ENCODE data around the gene LRG1. TPM values are rescaled to one million over a fixed set of nuclear protein-coding genes. Genes with fewer than 3 reads are reported as not detected.

LRG1 gene
- total and polyA plus RNA-seq, 4 donors, result 14.4 to 56.7 (median 15.6) TPM

- Histone ChIP-seq H3K9me3 (ENCODE audit: control insufficient read depth in 4 of 4, insufficient read depth in 3 of 4, low read length in 3 of 4) (no peaks in the 10 kb centered on the region), H3K4me1 (ENCODE audit: control insufficient read depth in 5 of 5, insufficient read depth in 5 of 5, low read length in 5 of 5) (no peaks in the 10 kb centered on the region), H3K27me3 (ENCODE audit: control insufficient read depth in 3 of 3, insufficient read depth in 3 of 3, low read length in 2 of 3) (no peaks in the 10 kb centered on the region), H3K9ac (ENCODE audit: insufficient read depth in 1 of 2, low read length in 2 of 2) (no peak overlapping the region), H3K4me3 (no peak overlapping the region), H3K27ac (ENCODE audit: low read depth in 1 of 2, low read length in 1 of 2) (no peak overlapping the region), H3K36me3 (ENCODE audit: control insufficient read depth in 4 of 4, insufficient read depth in 4 of 4, low read length in 4 of 4) (peaks cover 0 to 72% (median 7%) of the 10 kb centered on the region in 4 donors)
- TF ChIP-seq CTCF (IDR thresholded peaks at IDR 0.05; ENCODE audit: control extremely low read depth, extremely low read depth), result no peak
- ATAC-seq (ENCODE audit: insufficient read depth, low FRiP score), result no peak
- 92 to 95% methylated on average over 25 of the region's 25 CpGs for WGBS, 2 donors
- no peak for DNase-seq
Observed at GRCh38 chr19:4501691-4502090, 38.1 kb downstream of the LRG1 start.

- Histone ChIP-seq H3K4me3 (no peak overlapping the region), H3K4me1 (ENCODE audit: control insufficient read depth in 5 of 5, insufficient read depth in 5 of 5, low read length in 5 of 5) (no peaks in the 10 kb centered on the region), H3K9ac (ENCODE audit: insufficient read depth in 1 of 2, low read length in 2 of 2) (no peak overlapping the region), H3K27ac (ENCODE audit: low read depth in 1 of 2, low read length in 1 of 2) (no peak overlapping the region), H3K9me3 (ENCODE audit: control insufficient read depth in 4 of 4, insufficient read depth in 3 of 4, low read length in 3 of 4) (no peaks in the 10 kb centered on the region), H3K36me3 (ENCODE audit: control insufficient read depth in 4 of 4, insufficient read depth in 4 of 4, low read length in 4 of 4) (peaks cover 0 to 79% (median 6%) of the 10 kb centered on the region in 4 donors), H3K27me3 (ENCODE audit: control insufficient read depth in 3 of 3, insufficient read depth in 3 of 3, low read length in 2 of 3) (no peaks in the 10 kb centered on the region)
- 93 to 95% methylated on average over 29 of the region's 29 CpGs for WGBS, 2 donors
- no peak for DNase-seq
- ATAC-seq (ENCODE audit: insufficient read depth, low FRiP score), result no peak
- no peak for TF ChIP-seq CTCF (IDR thresholded peaks at IDR 0.05; ENCODE audit: control extremely low read depth, extremely low read depth)
Observed at GRCh38 chr19:4500841-4501591, 38.8 kb downstream of the LRG1 start.

GRCh38 chr19:4499855-4500254 is 40.0 kb downstream of the LRG1 start:
- no peak overlapping the region for H3K27ac ChIP-seq (ENCODE audit: low read depth in 1 of 2, low read length in 1 of 2)
- WGBS, 2 donors, result 91 to 96% methylated on average over 15 of the region's 15 CpGs
- no peaks in the 10 kb centered on the region for H3K27me3 ChIP-seq (ENCODE audit: control insufficient read depth in 3 of 3, insufficient read depth in 3 of 3, low read length in 2 of 3)
- no peak for TF ChIP-seq CTCF (IDR thresholded peaks at IDR 0.05; ENCODE audit: control extremely low read depth, extremely low read depth)
- H3K9me3 ChIP-seq (ENCODE audit: control insufficient read depth in 4 of 4, insufficient read depth in 3 of 4, low read length in 3 of 4), result no peaks in the 10 kb centered on the region
- ATAC-seq (ENCODE audit: insufficient read depth, low FRiP score), result no peak
- H3K36me3 ChIP-seq (ENCODE audit: control insufficient read depth in 4 of 4, insufficient read depth in 4 of 4, low read length in 4 of 4), result peaks cover 0 to 84% (median 8%) of the 10 kb centered on the region in 4 donors
- no peak overlapping the region for H3K9ac ChIP-seq (ENCODE audit: insufficient read depth in 1 of 2, low read length in 2 of 2)
- H3K4me3 ChIP-seq, result no peak overlapping the region
- H3K4me1 ChIP-seq (ENCODE audit: control insufficient read depth in 5 of 5, insufficient read depth in 5 of 5, low read length in 5 of 5), result no peaks in the 10 kb centered on the region
- DNase-seq, result no peak

Data from lung (tissue), 12 donors.